Measurements from ENCODE around the gene LCN15.

- no peak for TF ChIP-seq SUZ12 (IDR thresholded peaks at IDR 0.05; ENCODE audit: extremely low read depth, insufficient read depth, insufficient read length)
- TF ChIP-seq YY1 (IDR thresholded peaks at IDR 0.05; ENCODE audit: insufficient read depth, insufficient read length): no peak
- no peak for TF ChIP-seq ZNF274 (IDR thresholded peaks at IDR 0.05; ENCODE audit: low read depth, low read length)
These were observed 40.3 kb downstream of the LCN15 start for GRCh38 chr9:136723989-136724388.

Measured in NT2/D1 (cell line).